Body of pancreas (tissue), 4 donors: ENCODE measurements around the gene LRCH4. TPM values are rescaled to one million over a fixed set of nuclear protein-coding genes. Genes with fewer than 3 reads are reported as not detected.

Experiments used
- ATAC-seq: fragments of 150-250 bp; one replicate; pipeline ENCODE4 v1.9.1; 2016
- DNase-seq, 4 donors: peaks; one replicate each; pipeline ENCODE4 v3.0.0-alpha.2; 2019
- H3K27ac ChIP-seq, 4 donors: fragments of 200-600 bp; sonication (generic); 1 replicate in 3 of 4; 2 replicates in 1 of 4; pipeline versions ENCODE4 v1.5.1 to v1.6.1; 2016 to 2019; ENCODE audit warnings: mild to moderate bottlenecking in 1 of 4, mixed read lengths in 1 of 4, moderate library complexity in 1 of 4
- H3K27me3 ChIP-seq, 2 donors: fragments of 200-600 bp; sonication (generic); one replicate each; pipeline ENCODE4 v1.6.0; 2016; ENCODE audit warnings: mild to moderate bottlenecking in 1 of 2
- H3K36me3 ChIP-seq, 2 donors: fragments of 200-600 bp; sonication (generic); replicated peaks in 1 of 2; 2 replicates each; pipeline ENCODE4 v1.5.1; 2016; ENCODE audit warnings: low read depth in 2 of 2; ENCODE audit not compliant: insufficient read depth in 1 of 2
- H3K4me1 ChIP-seq: fragments of 200-600 bp; sonication (generic); one replicate; pipeline ENCODE4 v1.6.0; 2016
- H3K4me3 ChIP-seq, 2 donors: fragments of 200-600 bp; sonication (generic); 1 replicate in 1 of 2; 2 replicates in 1 of 2; pipeline ENCODE4 v1.5.1; 2016 to 2019
- H3K9me3 ChIP-seq, 3 donors: fragments of 200-600 bp; sonication (generic); 1 replicate in 2 of 3; 2 replicates in 1 of 3; pipeline ENCODE4 v1.5.1; 2016
- POLR2A ChIP-seq, 3 donors: fragments of 450-650 bp; IDR thresholded peaks; one replicate each; pipeline ENCODE4 v1.6.1; 2016; ENCODE audit warnings: antibody characterized with exemption in 3 of 3, mild to moderate bottlenecking in 2 of 3
- WGBS, 2 donors: methylation state at CpG; one replicate each; pipeline ENCODE4 v1.1.5; 2017; 5-methylcytosine and 5-hydroxymethylcytosine counted together
- intact Hi-C: fragments of 100-400 bp; cut with DNase I; formaldehyde crosslinking; loops from one replicate; pipeline ENCODE4 v1.15.1; 2023
- total RNA-seq, 2 donors: library from RNA; depleted of rRNA; stranded (reverse); fragments of >200 nt; gene quantifications; one replicate each; pipeline ENCODE4 v1.1.0, GENCODE V29; 2016
- TF ChIP-seq, protein P1 (sequence below), 7 experiments: fragments of 450-650 bp in 4 of 7; fragments of 200-600 bp in 3 of 7; sonication (generic) in 3 of 7; IDR thresholded peaks; one replicate each; pipeline ENCODE4 v1.5.1; 2016 to 2019; ENCODE audit warnings: antibody characterized with exemption in 7 of 7

The LRCH4 gene
- total RNA-seq, 2 donors from 2014 or later, result 25.4 to 121 TPM

DNA sequence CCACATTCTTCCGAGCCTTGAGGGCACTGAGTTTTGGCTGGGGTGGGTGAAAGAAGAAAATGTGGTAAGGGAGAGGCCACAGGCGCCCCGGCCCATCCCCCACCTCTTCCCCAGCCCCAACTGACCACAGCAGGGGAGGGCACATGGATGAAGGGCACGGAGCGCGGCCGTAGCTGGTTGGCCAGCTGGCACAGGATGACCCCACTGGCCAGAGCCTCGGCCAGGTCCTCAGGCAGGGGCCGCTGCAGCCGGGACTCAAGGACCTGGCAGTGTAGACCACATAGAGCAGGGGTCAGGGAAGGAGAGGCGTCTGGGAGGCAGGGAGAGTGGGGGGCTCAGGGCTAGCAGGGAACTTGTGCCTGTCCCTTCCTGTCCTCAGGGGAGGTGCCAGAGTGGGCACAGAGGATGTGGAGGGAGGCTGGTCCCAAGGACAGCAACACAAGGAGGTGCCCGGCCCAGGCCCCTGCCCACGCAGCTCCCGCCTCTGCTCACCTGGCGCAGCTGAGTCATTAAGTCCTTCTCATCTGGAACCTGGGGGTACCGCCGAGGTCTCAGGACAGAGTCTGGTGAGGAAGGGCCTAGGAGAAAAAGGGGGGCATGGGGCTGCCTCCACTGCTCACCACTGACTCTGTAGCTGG lies 10.1 kb downstream of the LRCH4 start:
- intact Hi-C loops, result no loop called here
- Histone ChIP-seq H3K4me3 (no peak overlapping the region), H3K9me3 (no peaks in the 10 kb centered on the region), H3K36me3 (peaks cover 21 to 31% of the 10 kb centered on the region in 2 donors), H3K4me1 (peaks cover 7% of the 10 kb centered on the region), H3K27me3 (no peaks in the 10 kb centered on the region), H3K27ac (no peak overlapping the region)
- no peak for DNase-seq
- TF ChIP-seq, protein P1, sequence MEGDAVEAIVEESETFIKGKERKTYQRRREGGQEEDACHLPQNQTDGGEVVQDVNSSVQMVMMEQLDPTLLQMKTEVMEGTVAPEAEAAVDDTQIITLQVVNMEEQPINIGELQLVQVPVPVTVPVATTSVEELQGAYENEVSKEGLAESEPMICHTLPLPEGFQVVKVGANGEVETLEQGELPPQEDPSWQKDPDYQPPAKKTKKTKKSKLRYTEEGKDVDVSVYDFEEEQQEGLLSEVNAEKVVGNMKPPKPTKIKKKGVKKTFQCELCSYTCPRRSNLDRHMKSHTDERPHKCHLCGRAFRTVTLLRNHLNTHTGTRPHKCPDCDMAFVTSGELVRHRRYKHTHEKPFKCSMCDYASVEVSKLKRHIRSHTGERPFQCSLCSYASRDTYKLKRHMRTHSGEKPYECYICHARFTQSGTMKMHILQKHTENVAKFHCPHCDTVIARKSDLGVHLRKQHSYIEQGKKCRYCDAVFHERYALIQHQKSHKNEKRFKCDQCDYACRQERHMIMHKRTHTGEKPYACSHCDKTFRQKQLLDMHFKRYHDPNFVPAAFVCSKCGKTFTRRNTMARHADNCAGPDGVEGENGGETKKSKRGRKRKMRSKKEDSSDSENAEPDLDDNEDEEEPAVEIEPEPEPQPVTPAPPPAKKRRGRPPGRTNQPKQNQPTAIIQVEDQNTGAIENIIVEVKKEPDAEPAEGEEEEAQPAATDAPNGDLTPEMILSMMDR (IDR thresholded peaks at IDR 0.05), result no peak
- no peak for TF ChIP-seq POLR2A (IDR thresholded peaks at IDR 0.05)
- ATAC-seq, result no peak
- 83 to 85% methylated on average over 12 to 17 of the region's 17 CpGs for WGBS, 2 donors

DNA sequence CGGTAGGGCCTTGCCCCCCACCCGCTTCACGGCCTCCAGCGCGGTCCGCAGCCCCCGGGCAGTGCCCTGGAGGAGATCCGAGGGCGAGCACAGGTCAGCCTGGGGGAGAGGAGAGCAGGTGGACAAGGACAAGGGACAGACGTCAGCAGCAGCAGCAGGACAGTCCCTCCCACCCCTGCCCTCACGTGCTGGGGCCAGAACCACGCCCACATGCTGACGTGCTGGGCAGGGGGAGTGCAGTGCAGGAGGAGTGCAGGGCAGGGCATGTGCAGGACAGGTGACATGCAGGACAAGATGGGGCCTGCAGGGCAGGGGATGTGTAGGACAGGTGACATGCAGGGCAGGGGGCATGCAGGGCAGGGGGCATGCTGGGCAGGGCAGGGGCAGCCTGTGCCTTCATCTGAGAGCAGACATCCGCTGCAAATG lies 10.7 kb downstream of the LRCH4 start:
- intact Hi-C loops, result no loop called here
- no peak for TF ChIP-seq POLR2A (IDR thresholded peaks at IDR 0.05)
- TF ChIP-seq, protein P1 (IDR thresholded peaks at IDR 0.05), result no peak
- 61 to 83% methylated on average over 7 to 13 of the region's 14 CpGs for WGBS, 2 donors
- ATAC-seq (no peak), DNase-seq (no peak)
- H3K4me1 ChIP-seq, result peaks cover 12% of the 10 kb centered on the region
- no peaks in the 10 kb centered on the region for H3K27me3 ChIP-seq
- H3K9me3 ChIP-seq, result no peaks in the 10 kb centered on the region
- H3K27ac ChIP-seq, result no peak overlapping the region
- peaks cover 21 to 29% of the 10 kb centered on the region in 2 donors for H3K36me3 ChIP-seq
- H3K4me3 ChIP-seq, result no peak overlapping the region

DNA sequence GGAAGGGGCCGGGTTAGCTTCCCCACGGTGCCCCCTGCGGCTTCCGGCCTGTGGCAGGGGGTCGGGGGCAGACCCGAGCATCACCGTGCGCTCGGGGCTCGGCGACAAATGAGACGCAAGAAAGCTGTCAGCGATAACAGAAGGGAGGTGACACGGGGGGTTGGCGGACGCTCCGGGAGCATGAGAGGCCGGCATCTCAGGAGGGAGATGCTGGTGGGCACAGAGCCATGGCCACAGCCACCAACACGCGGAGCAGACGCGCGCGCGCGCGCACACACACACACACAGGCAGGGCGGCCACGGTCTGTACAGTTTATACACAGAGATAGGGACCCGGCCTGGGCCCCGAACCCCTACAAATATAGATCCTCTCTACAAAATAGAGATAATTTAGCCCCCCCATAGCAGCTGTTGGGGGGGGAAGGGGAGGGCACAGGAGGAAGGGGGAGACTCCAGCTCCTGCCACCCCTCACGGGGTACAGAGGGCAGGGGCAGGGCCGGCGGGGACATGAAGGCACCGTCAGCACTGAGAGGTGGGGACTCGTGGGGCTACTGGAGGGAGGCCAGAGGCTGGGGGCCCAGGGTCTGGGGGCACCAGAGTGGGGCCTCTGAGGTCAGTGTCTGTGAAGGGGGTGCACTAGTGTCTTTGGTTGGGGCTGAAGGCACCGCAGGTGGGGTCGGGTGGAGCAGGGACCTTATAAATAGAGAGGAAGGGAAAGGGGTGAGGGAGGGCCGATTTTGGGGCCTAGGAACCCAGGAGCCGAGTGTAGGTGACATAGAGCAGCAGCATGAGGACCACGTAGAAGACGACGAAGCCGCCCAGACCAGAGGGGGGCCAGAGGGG lies 11.3 kb downstream of the LRCH4 start:
- intact Hi-C loops, result no loop called here
- H3K4me1 ChIP-seq, result peaks cover 18% of the 10 kb centered on the region
- DNase-seq (no peak), ATAC-seq (no peak)
- H3K4me3 ChIP-seq, result no peak overlapping the region
- H3K27me3 ChIP-seq, result no peaks in the 10 kb centered on the region
- WGBS, 2 donors, result 92 to 93% methylated on average over 38 to 39 of the region's 44 CpGs
- no peaks in the 10 kb centered on the region for H3K9me3 ChIP-seq
- peaks cover 15 to 26% of the 10 kb centered on the region in 2 donors for H3K36me3 ChIP-seq
- no peak overlapping the region for H3K27ac ChIP-seq
- no peak for TF ChIP-seq POLR2A (IDR thresholded peaks at IDR 0.05)
- TF ChIP-seq, protein P1 (IDR thresholded peaks at IDR 0.05), result no peak

DNA sequence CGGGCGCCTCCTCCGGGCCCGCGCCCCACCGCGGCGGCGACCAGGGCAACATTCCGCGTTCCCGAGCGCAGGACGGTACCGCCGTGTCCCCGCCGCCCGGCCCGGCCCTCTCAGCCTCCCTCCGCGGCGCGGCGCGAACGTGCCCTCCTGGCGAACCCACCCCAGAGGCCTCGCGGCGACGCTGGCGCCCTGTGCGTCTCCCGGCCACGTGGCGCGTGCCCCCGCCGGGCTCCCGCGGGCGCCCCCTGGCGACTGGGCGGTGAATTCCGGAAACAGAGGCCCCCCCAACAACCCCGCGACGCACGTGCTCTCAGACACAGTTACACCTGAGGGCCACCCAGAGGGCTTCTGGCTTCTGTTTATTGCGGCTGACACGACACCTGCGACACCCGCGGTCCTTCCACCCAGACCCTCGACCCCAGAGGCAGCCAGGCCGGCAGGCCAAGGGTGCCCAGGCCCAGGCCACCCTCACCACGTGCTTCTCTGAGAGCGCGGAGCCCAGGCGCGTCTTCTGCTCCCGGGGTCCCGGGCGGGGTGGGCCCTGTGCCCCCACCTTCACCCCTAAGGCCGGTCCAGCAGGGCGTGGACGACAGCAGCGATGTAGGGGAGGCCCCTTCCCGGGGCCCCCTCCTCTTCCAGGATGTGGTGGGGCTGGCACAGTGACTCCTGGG lies 12.1 kb downstream of the LRCH4 start, which contains the start of gene SAP25:
SAP25 (minus strand) TSS at position 210 of the 671 bp plus-strand sequence; CDS start at position 52, 158 bp downstream.
- intact Hi-C loops, result no loop called here
- H3K36me3 ChIP-seq, result peaks cover 15 to 25% of the 10 kb centered on the region in 2 donors

More for the DNA sequence above, 12.1 kb downstream of the LRCH4 start, which contains the start of gene SAP25:
- Histone ChIP-seq H3K27ac (no peak within 1 kb of the TSS), H3K27me3 (no peaks in the 10 kb centered on the region), H3K9me3 (no peaks in the 10 kb centered on the region), H3K4me3 (no peak within 1 kb of the TSS), H3K4me1 (peaks cover 26% of the 10 kb centered on the region)
- 90 to 93% methylated on average over 34 to 43 of the region's 70 CpGs for WGBS, 2 donors
- no peak for DNase-seq
- no peak for ATAC-seq
- TF ChIP-seq, protein P1 (IDR thresholded peaks at IDR 0.05), result no peak
- no peak for TF ChIP-seq POLR2A (IDR thresholded peaks at IDR 0.05)
